ENCODE measurements around the gene ZC3H13. TPM values are rescaled to one million over a fixed set of nuclear protein-coding genes. Genes with fewer than 3 reads are reported as not detected.

Gene ZC3H13
- total and polyA plus RNA-seq, 2 experiments from 2014 or later, result 15.6 to 50.7 TPM

GRCh38 chr13:46088821-46089562, 36.4 kb upstream of the ZC3H13 start:
- H3K27me3 ChIP-seq (replicated peaks; ENCODE audit: insufficient read depth), result peaks cover 7% of the 10 kb centered on the region; the same call in 1 of the 2 replicates
- WGBS, 2 experiments (ENCODE audit: low coverage in 1 of 2, low lambda C conversion rate in 2 of 2, missing lambda C conversion rate in 2 of 2), result 58 to 67% methylated on average over 5 of the region's 5 CpGs
- no peak overlapping the region for H3K27ac ChIP-seq
- H3K9me2 ChIP-seq (ENCODE audit: insufficient read depth), result no peaks in the 10 kb centered on the region
- no peak overlapping the region for H2AFZ ChIP-seq
- in situ Hi-C loops (cut with MboI), result no loop called here
- H3K79me2 ChIP-seq (ENCODE audit: insufficient read depth), result no peaks in the 10 kb centered on the region
- no peak overlapping the region for H3K4me2 ChIP-seq (ENCODE audit: unreplicated experiment)
- TF ChIP-seq EZH2phosphoT487 (IDR thresholded peaks at IDR 0.05; ENCODE audit: insufficient read depth, low read depth), result no peak
- no peak for TF ChIP-seq EZH2 (IDR thresholded peaks at IDR 0.05; ENCODE audit: insufficient read depth, poor library complexity, severe bottlenecking)
- DNase-seq, result no peak
- H3K4me3 ChIP-seq, result no peak overlapping the region
- H3K36me3 ChIP-seq (ENCODE audit: low read depth), result no peaks in the 10 kb centered on the region
- H3K9ac ChIP-seq, result no peak overlapping the region
- no peaks in the 10 kb centered on the region for H3K4me1 ChIP-seq (ENCODE audit: insufficient read depth)
- no peaks in the 10 kb centered on the region for H3F3A ChIP-seq (ENCODE audit: insufficient read depth)
- no peaks in the 10 kb centered on the region for H4K20me1 ChIP-seq (ENCODE audit: insufficient read depth)
- no peaks in the 10 kb centered on the region for H3K9me3 ChIP-seq (ENCODE audit: low read depth)

GRCh38 chr13:46087481-46087880, 34.9 kb upstream of the ZC3H13 start:
- Histone ChIP-seq H3K27ac (no peak overlapping the region), H3K9me2 (ENCODE audit: insufficient read depth) (no peaks in the 10 kb centered on the region), H3K9me3 (ENCODE audit: low read depth) (no peaks in the 10 kb centered on the region), H3F3A (ENCODE audit: insufficient read depth) (no peaks in the 10 kb centered on the region), H3K27me3 (replicated peaks; ENCODE audit: insufficient read depth) (no peaks in the 10 kb centered on the region), H3K36me3 (ENCODE audit: low read depth) (no peaks in the 10 kb centered on the region), H3K9ac (no peak overlapping the region), H3K4me1 (ENCODE audit: insufficient read depth) (no peaks in the 10 kb centered on the region), H2AFZ (no peak overlapping the region), H4K20me1 (ENCODE audit: insufficient read depth) (no peaks in the 10 kb centered on the region), H3K4me2 (ENCODE audit: unreplicated experiment) (no peak overlapping the region), H3K79me2 (ENCODE audit: insufficient read depth) (no peaks in the 10 kb centered on the region), H3K4me3 (no peak overlapping the region)
- no peak for DNase-seq
- in situ Hi-C loops (cut with MboI), result no loop called here
- TF ChIP-seq EZH2phosphoT487 (IDR thresholded peaks at IDR 0.05; ENCODE audit: insufficient read depth, low read depth) (no peak), EZH2 (IDR thresholded peaks at IDR 0.05; ENCODE audit: insufficient read depth, poor library complexity, severe bottlenecking) (no peak)

- Histone ChIP-seq H3K4me1 (ENCODE audit: insufficient read depth) (no peaks in the 10 kb centered on the region), H2AFZ (no peak overlapping the region), H3K27ac (no peak overlapping the region), H3K9ac (no peak overlapping the region), H3K9me3 (ENCODE audit: low read depth) (no peaks in the 10 kb centered on the region), H3K4me2 (ENCODE audit: unreplicated experiment) (no peak overlapping the region), H3K36me3 (ENCODE audit: low read depth) (no peaks in the 10 kb centered on the region), H3K4me3 (no peak overlapping the region), H3F3A (ENCODE audit: insufficient read depth) (no peaks in the 10 kb centered on the region), H3K27me3 (replicated peaks; ENCODE audit: insufficient read depth) (no peaks in the 10 kb centered on the region), H3K9me2 (ENCODE audit: insufficient read depth) (no peaks in the 10 kb centered on the region), H3K79me2 (ENCODE audit: insufficient read depth) (no peaks in the 10 kb centered on the region), H4K20me1 (ENCODE audit: insufficient read depth) (no peaks in the 10 kb centered on the region)
- TF ChIP-seq EZH2 (IDR thresholded peaks at IDR 0.05; ENCODE audit: insufficient read depth, poor library complexity, severe bottlenecking), result no peak
- TF ChIP-seq EZH2phosphoT487 (IDR thresholded peaks at IDR 0.05; ENCODE audit: insufficient read depth, low read depth), result no peak
- no peak for DNase-seq
- in situ Hi-C loops (cut with MboI), result no loop called here
- WGBS, 2 experiments (ENCODE audit: low coverage in 1 of 2, low lambda C conversion rate in 2 of 2, missing lambda C conversion rate in 2 of 2), result 72 to 78% methylated on average over 12 of the region's 12 CpGs
Measured at GRCh38 chr13:46086985-46087384, 34.4 kb upstream of the ZC3H13 start.

GRCh38 chr13:46086421-46086922, 33.9 kb upstream of the ZC3H13 start:
- H4K20me1 ChIP-seq (ENCODE audit: insufficient read depth), result no peaks in the 10 kb centered on the region
- no peaks in the 10 kb centered on the region for H3K79me2 ChIP-seq (ENCODE audit: insufficient read depth)
- no peak for DNase-seq
- H3F3A ChIP-seq (ENCODE audit: insufficient read depth), result no peaks in the 10 kb centered on the region
- 62 to 64% methylated on average over 11 of the region's 12 CpGs for WGBS, 2 experiments (ENCODE audit: low coverage in 1 of 2, low lambda C conversion rate in 2 of 2, missing lambda C conversion rate in 2 of 2)
- H3K9me3 ChIP-seq (ENCODE audit: low read depth), result no peaks in the 10 kb centered on the region
- no peaks in the 10 kb centered on the region for H3K27me3 ChIP-seq (replicated peaks; ENCODE audit: insufficient read depth)
- no peaks in the 10 kb centered on the region for H3K36me3 ChIP-seq (ENCODE audit: low read depth)
- no peak overlapping the region for H2AFZ ChIP-seq
- no peaks in the 10 kb centered on the region for H3K9me2 ChIP-seq (ENCODE audit: insufficient read depth)
- TF ChIP-seq EZH2 (IDR thresholded peaks at IDR 0.05; ENCODE audit: insufficient read depth, poor library complexity, severe bottlenecking) (no peak), EZH2phosphoT487 (IDR thresholded peaks at IDR 0.05; ENCODE audit: insufficient read depth, low read depth) (no peak)
- no peak overlapping the region for H3K9ac ChIP-seq
- no peak overlapping the region for H3K4me2 ChIP-seq (ENCODE audit: unreplicated experiment)
- H3K4me3 ChIP-seq, result no peak overlapping the region
- in situ Hi-C loops (cut with MboI), result no loop called here
- H3K27ac ChIP-seq, result no peak overlapping the region
- H3K4me1 ChIP-seq (ENCODE audit: insufficient read depth), result no peaks in the 10 kb centered on the region

Measured in GM23248 (cell line).